ENCODE measurements around the gene FGF14.

The FGF14 gene

DNA sequence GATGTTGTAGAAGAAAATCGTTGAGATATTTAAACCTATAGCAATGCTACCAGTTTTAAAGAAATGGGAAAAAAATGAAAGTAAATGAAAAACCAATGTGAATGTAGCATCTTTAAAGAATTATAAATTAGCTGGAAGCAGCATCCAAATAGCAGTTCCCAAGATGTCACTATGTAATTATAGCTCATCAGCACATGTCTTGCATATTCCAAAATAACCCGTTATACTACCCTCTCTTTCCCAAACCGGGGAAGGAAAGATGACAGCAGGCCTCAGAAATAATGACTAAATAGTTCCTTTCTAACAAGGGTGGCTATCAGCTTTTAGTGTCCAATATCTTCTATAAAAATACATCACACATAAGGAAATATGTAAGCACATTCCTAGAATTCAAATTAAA lies 140.5 kb downstream of the FGF14 start:
- Mint-ChIP-seq H3K4me3 (no peak overlapping the region), H3K27me3 (ENCODE audit: low read depth) (no peaks in the 10 kb centered on the region), H3K36me3 (ENCODE audit: low read depth) (no peaks in the 10 kb centered on the region), H3K4me1 (no peaks in the 10 kb centered on the region), H3K9me3 (no peaks in the 10 kb centered on the region), H3K27ac (no peak overlapping the region)
- no peak for TF ChIP-seq CTCF (IDR thresholded peaks at IDR 0.05; ENCODE audit: unreplicated experiment in 3 of 3)

GRCh38 chr13:102260256-102260655 lies 141.6 kb downstream of the FGF14 start:
- Mint-ChIP-seq H3K4me1 (no peaks in the 10 kb centered on the region), H3K27me3 (ENCODE audit: low read depth) (no peaks in the 10 kb centered on the region), H3K4me3 (no peak overlapping the region), H3K27ac (no peak overlapping the region), H3K9me3 (no peaks in the 10 kb centered on the region), H3K36me3 (ENCODE audit: low read depth) (no peaks in the 10 kb centered on the region)
- TF ChIP-seq CTCF (IDR thresholded peaks at IDR 0.05; ENCODE audit: unreplicated experiment in 3 of 3), result no peak

DNA sequence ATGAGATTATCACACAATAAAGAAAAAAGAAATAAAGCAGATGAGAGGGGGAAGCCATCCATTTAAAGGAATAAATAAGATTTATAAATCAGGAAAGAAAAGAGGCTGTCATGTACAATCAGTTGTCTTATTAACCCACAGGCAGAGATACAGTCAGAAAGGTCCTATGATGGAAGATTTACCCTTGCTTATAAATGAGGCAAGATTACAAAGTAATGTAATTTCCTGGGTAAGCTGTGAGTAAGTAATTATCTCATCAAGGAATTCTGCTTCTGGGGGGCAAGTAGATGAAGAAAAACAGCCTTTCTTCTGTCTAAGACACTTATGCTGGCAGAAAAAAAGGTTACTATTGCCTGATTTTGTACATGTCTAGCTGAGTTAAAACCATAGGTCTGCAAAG lies 146.4 kb downstream of the FGF14 start:
- no peaks in the 10 kb centered on the region for H3K4me1 Mint-ChIP-seq
- no peaks in the 10 kb centered on the region for H3K9me3 Mint-ChIP-seq
- no peak overlapping the region for H3K27ac Mint-ChIP-seq
- H3K27me3 Mint-ChIP-seq (ENCODE audit: low read depth), result no peaks in the 10 kb centered on the region
- H3K36me3 Mint-ChIP-seq (ENCODE audit: low read depth), result no peaks in the 10 kb centered on the region
- no peak overlapping the region for H3K4me3 Mint-ChIP-seq
- TF ChIP-seq CTCF (IDR thresholded peaks at IDR 0.05; ENCODE audit: unreplicated experiment in 3 of 3), result no peak

GRCh38 chr13:102251817-102252216 lies 150.0 kb downstream of the FGF14 start:
- H3K36me3 Mint-ChIP-seq (ENCODE audit: low read depth), result no peaks in the 10 kb centered on the region
- no peak overlapping the region for H3K27ac Mint-ChIP-seq
- H3K4me1 Mint-ChIP-seq, result no peaks in the 10 kb centered on the region
- TF ChIP-seq CTCF (IDR thresholded peaks at IDR 0.05; ENCODE audit: unreplicated experiment in 3 of 3), result no peak
- H3K4me3 Mint-ChIP-seq, result no peak overlapping the region
- H3K9me3 Mint-ChIP-seq, result no peaks in the 10 kb centered on the region
- H3K27me3 Mint-ChIP-seq (ENCODE audit: low read depth), result no peaks in the 10 kb centered on the region

GRCh38 chr13:102250448-102250847 lies 151.4 kb downstream of the FGF14 start:
- TF ChIP-seq CTCF (IDR thresholded peaks at IDR 0.05; ENCODE audit: unreplicated experiment in 3 of 3), result no peak
- Mint-ChIP-seq H3K36me3 (ENCODE audit: low read depth) (no peaks in the 10 kb centered on the region), H3K27me3 (ENCODE audit: low read depth) (no peaks in the 10 kb centered on the region), H3K27ac (no peak overlapping the region), H3K4me3 (no peak overlapping the region), H3K4me1 (no peaks in the 10 kb centered on the region), H3K9me3 (no peaks in the 10 kb centered on the region)

GRCh38 chr13:102244607-102245227 lies 157.1 kb downstream of the FGF14 start:
- H3K4me1 Mint-ChIP-seq, result no peaks in the 10 kb centered on the region
- no peak overlapping the region for H3K4me3 Mint-ChIP-seq
- no peaks in the 10 kb centered on the region for H3K36me3 Mint-ChIP-seq (ENCODE audit: low read depth)
- no peaks in the 10 kb centered on the region for H3K9me3 Mint-ChIP-seq
- no peaks in the 10 kb centered on the region for H3K27me3 Mint-ChIP-seq (ENCODE audit: low read depth)
- no peak for TF ChIP-seq CTCF (IDR thresholded peaks at IDR 0.05; ENCODE audit: unreplicated experiment in 3 of 3)
- no peak overlapping the region for H3K27ac Mint-ChIP-seq

All from nephron (organoid).